OCI-LY7 (cell line): Measurements from ENCODE around the gene SIGLEC10. TPM values are rescaled to one million over a fixed set of nuclear protein-coding genes. Genes with fewer than 3 reads are reported as not detected.
A peak's percentile ranks its signal among the peaks of the same experiment; 100 is the strongest.

Experiments used
- BruUV-seq: library from RNA; stranded (reverse); fragments of 400-500 nt; replicated peaks from 2 replicates; lab custom pipeline; 2021; lab: Mats Ljungman, UMichigan
- CTCF ChIA-PET: fragments of 300-600 bp; sonication (Branson Sonifier 250); formaldehyde crosslinking; loops from one replicate; lab custom pipeline; 2022; ENCODE audit warnings: antibody characterized with exemption; ENCODE audit not compliant: unreplicated experiment; lab: Charles Lee
- POLR2A ChIA-PET: fragments of 300-600 bp; sonication (Branson Sonifier 250); formaldehyde crosslinking; loops from one replicate; lab custom pipeline; 2022; ENCODE audit warnings: antibody characterized with exemption; lab: Charles Lee
- DNase-seq: peaks from one replicate; pipeline ENCODE4 v3.0.0-alpha.2; 2015; ENCODE audit warnings: low spot score
- H2AFZ ChIP-seq: fragments of 200-600 bp; sonication (generic), shearing (Covaris generic); 2 replicates; pipeline ENCODE4 v1.6.1; 2014; ENCODE audit warnings: mild to moderate bottlenecking, antibody characterized with exemption, low read length, moderate library complexity
- H3K27ac ChIP-seq: fragments of 200-600 bp; sonication (generic); 2 replicates; pipeline ENCODE4 v1.5.1; 2014; ENCODE audit warnings: mixed run types, low read depth, mild to moderate bottlenecking, moderate library complexity, low read length, inconsistent platforms; ENCODE audit not compliant: poor library complexity, severe bottlenecking
- H3K36me3 ChIP-seq: fragments of 200-600 bp; sonication (generic); 2 replicates; pipeline ENCODE4 v1.6.1; 2014; ENCODE audit warnings: mild to moderate bottlenecking, antibody characterized with exemption, low read length, moderate library complexity, mixed read lengths; ENCODE audit not compliant: insufficient read depth
- H3K4me1 ChIP-seq: fragments of 200-600 bp; sonication (generic); 2 replicates; pipeline ENCODE4 v1.5.1; 2014; ENCODE audit warnings: mild to moderate bottlenecking, low read length; ENCODE audit not compliant: insufficient read depth, poor library complexity, severe bottlenecking
- H3K4me2 ChIP-seq: fragments of 200-600 bp; sonication (generic); 2 replicates; pipeline ENCODE4 v1.6.1; 2014; ENCODE audit warnings: mild to moderate bottlenecking, low read length
- H3K4me3 ChIP-seq: fragments of 200-600 bp; sonication (generic); 2 replicates; pipeline ENCODE4 v1.5.1; 2014; ENCODE audit warnings: mild to moderate bottlenecking, low read depth, low read length; ENCODE audit not compliant: poor library complexity, severe bottlenecking
- H3K79me2 ChIP-seq: fragments of 200-600 bp; sonication (generic); 2 replicates; pipeline ENCODE4 v1.6.1; 2016; ENCODE audit warnings: low read depth, mild to moderate bottlenecking, low read length, moderate library complexity, mixed read lengths; ENCODE audit not compliant: insufficient read depth
- H3K9me2 ChIP-seq: fragments of 200-600 bp; sonication (generic); 2 replicates; pipeline ENCODE4 v1.6.1; 2016; ENCODE audit warnings: mild to moderate bottlenecking, low read length, mixed read lengths; ENCODE audit not compliant: insufficient read depth
- H3K9me3 ChIP-seq: fragments of 200-600 bp; sonication (generic); 2 replicates; pipeline ENCODE4 v1.6.1; 2014; ENCODE audit warnings: mild to moderate bottlenecking, mixed run types, low read length, mixed read lengths
- H4K20me1 ChIP-seq: fragments of 200-600 bp; sonication (generic); 2 replicates; pipeline ENCODE4 v1.6.1; 2014; ENCODE audit warnings: mild to moderate bottlenecking, antibody characterized with exemption, low read length, moderate library complexity, mixed read lengths; ENCODE audit not compliant: insufficient read depth
- EZH2phosphoT487 ChIP-seq: fragments of 200-600 bp; sonication (generic); IDR thresholded peaks from 2 replicates; pipeline ENCODE4 v1.6.1; 2018; ENCODE audit warnings: low read depth, borderline replicate concordance, mild to moderate bottlenecking, mixed run types, antibody characterized with exemption, low read length, moderate library complexity, mixed read lengths
- intact Hi-C: fragments of 100-400 bp; cut with micrococcal nuclease; formaldehyde crosslinking; loops from one replicate; pipeline ENCODE4 v1.10.0; 2022; ENCODE audit not compliant: unreplicated experiment
- total RNA-seq, 2 experiments: library from RNA; depleted of rRNA in 1 of 2; stranded (reverse); fragments of >200 nt in 1 of 2; shearing (Covaris generic) in 1 of 2; gene quantifications; 2 replicates each; pipeline ENCODE4 v1.2.3, GENCODE V29; 2014 to 2022
- TF ChIP-seq, protein P1 (sequence below): fragments of 200-600 bp; sonication (generic); conservative IDR thresholded peaks from 2 replicates; pipeline ENCODE4 v1.5.1; 2014; ENCODE audit warnings: mild to moderate bottlenecking, antibody characterized with exemption, low read length, moderate library complexity, mixed read lengths

SIGLEC10 gene
- total RNA-seq, 2 experiments from 2014 or later, result 25.2 to 26.6 TPM

DNA sequence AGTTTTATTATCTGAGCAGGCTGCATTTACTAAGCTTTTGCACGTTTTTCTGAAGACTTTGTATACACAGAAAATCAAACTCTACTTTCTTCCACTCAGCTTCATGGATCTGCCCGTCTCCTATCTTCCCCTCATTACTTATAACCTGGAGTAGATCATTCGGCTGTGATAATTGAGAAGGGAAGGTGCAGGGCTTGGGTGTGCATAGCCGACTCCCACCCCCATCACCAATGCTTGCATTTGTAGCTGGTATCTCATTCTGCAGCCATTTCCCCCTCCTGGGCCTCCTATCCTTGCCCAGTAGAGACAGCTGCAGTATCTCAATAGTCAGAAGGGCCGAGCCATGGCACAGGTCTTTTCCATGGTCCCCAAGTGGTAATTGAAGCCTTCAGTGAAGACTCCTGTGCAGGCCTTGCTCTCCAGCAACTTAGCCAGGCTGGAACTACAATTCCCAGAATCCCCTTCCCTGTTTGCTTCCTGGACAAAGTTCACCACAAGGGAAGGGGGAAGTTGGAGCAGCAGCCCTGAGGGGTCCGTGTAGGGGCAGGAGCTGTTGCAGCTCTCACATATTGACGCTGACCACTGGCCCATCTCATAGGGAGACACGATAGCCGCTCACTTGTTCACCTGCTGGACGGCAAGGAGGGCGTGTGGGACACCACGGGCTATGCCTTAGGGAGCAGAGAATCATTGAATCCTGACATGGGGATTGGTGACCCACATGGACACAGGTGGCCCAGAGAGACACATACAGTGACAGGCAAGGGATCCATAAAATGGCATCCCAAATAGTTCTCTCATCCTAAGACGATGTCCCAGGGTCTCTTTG lies 42.9 kb upstream of the SIGLEC10 start:
- Histone ChIP-seq H3K9me2 (no peaks in the 10 kb centered on the region), H3K4me3 (peak overlapping the region; percentile 32), H3K4me2 (peak overlapping the region; percentile 35), H4K20me1 (no peaks in the 10 kb centered on the region), H2AFZ (peak overlapping the region; percentile 84; the same call in 1 of the 2 replicates), H3K36me3 (no peaks in the 10 kb centered on the region), H3K27ac (no peak overlapping the region), H3K4me1 (no peaks in the 10 kb centered on the region), H3K79me2 (no peaks in the 10 kb centered on the region), H3K9me3 (no peaks in the 10 kb centered on the region)
- CTCF ChIA-PET, result no interaction called here
- TF ChIP-seq EZH2phosphoT487, result no peak
- TF ChIP-seq, protein P1, sequence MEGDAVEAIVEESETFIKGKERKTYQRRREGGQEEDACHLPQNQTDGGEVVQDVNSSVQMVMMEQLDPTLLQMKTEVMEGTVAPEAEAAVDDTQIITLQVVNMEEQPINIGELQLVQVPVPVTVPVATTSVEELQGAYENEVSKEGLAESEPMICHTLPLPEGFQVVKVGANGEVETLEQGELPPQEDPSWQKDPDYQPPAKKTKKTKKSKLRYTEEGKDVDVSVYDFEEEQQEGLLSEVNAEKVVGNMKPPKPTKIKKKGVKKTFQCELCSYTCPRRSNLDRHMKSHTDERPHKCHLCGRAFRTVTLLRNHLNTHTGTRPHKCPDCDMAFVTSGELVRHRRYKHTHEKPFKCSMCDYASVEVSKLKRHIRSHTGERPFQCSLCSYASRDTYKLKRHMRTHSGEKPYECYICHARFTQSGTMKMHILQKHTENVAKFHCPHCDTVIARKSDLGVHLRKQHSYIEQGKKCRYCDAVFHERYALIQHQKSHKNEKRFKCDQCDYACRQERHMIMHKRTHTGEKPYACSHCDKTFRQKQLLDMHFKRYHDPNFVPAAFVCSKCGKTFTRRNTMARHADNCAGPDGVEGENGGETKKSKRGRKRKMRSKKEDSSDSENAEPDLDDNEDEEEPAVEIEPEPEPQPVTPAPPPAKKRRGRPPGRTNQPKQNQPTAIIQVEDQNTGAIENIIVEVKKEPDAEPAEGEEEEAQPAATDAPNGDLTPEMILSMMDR, result no peak
- DNase-seq, result peak; percentile 43
- BruUV-seq, result no TSS peak
- intact Hi-C loops, result no loop called here
- POLR2A ChIA-PET, result interaction anchor here (0.6 kb wide), 1 partner anchor 306 kb away, joined by 3 read pairs; no protein-coding TSS in a partner anchor

DNA sequence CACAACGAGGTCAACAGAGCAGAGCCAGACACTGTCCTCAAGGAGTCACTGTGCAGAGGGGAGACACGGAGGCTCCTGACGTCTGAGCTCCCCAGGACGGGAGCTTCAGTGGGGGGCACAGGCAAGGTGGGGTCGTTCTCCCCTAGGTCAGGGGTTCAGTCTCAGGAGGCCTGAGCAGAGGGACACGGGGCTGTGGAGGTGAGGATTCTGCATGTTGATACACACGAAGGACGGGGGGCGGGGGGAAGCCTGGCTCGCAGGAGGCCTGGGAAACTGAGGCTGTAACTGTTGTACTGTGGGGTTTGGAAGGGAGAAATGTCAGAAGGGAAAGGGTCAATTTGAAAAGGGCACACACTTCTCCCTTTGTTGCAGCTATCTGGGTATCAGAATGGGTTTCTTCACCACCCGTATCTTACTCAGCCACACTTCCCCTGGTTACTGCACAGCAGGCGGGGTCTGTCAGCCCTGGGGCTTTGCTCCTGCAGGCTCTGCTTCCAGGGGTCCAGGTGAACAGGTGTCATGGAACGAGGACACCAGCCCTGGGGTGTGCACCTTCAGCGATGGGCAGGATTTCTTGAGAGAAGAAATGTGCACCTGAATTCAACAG lies 41.6 kb upstream of the SIGLEC10 start:
- Histone ChIP-seq H3K9me2 (no peaks in the 10 kb centered on the region), H3K9me3 (no peaks in the 10 kb centered on the region), H4K20me1 (no peaks in the 10 kb centered on the region), H3K36me3 (no peaks in the 10 kb centered on the region), H3K4me2 (no peak overlapping the region), H3K4me1 (no peaks in the 10 kb centered on the region), H2AFZ (no peak overlapping the region), H3K79me2 (no peaks in the 10 kb centered on the region), H3K27ac (no peak overlapping the region), H3K4me3 (no peak overlapping the region)
- TF ChIP-seq, protein P1, result no peak
- TF ChIP-seq EZH2phosphoT487, result no peak
- intact Hi-C loops, result no loop called here
- no peak for DNase-seq
- ChIA-PET CTCF (no interaction called here), POLR2A (no interaction called here)
- no TSS peak for BruUV-seq
